ENCODE data around the gene MLX.
A peak's percentile ranks its signal among the peaks of the same experiment; 100 is the strongest.

The MLX gene

DNA sequence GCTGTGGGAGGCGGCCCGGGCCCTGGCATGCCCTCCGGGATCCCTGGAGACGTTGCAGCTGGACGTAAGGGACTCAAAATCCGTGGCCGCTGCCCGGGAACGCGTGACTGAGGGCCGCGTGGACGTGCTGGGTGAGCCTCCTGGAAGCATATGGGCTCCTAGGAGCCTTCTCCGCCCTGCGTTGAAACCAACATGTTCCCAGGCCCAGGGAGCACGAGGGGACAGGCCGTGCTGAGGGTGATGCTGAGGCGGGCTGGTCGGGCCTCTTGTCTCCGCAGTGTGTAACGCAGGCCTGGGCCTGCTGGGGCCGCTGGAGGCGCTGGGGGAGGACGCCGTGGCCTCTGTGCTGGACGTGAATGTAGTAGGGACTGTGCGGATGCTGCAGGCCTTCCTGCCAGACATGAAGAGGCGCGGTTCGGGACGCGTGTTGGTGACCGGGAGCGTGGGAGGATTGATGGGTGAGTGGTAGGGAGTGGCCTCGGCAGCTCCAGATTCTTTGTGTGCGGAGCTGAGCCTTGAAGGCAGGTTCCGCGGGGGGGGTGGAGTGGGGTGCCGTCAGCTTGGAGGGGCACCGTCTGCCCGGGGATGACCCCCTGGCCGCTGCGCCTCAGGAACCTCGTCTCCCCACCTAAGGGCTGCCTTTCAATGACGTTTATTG is 13.6 kb upstream of the MLX start:
- 88% methylated on average over 45 of the region's 45 CpGs for WGBS
- Histone ChIP-seq H3K4me3 (ENCODE audit: insufficient read depth in 1 of 2, low read depth in 1 of 2, low read length in 2 of 2) (peak overlapping the region in 1 of 2 experiments; percentile 95), H3K23ac (ENCODE audit: low read length in 2 of 2) (no peak overlapping the region), H3K9ac (ENCODE audit: low read length) (peak overlapping the region; percentile 97), H4K8ac (ENCODE audit: low read length) (peak overlapping the region; percentile 23), H3K36me3 (ENCODE audit: control insufficient read depth in 1 of 2, insufficient read depth in 2 of 2, low read depth in 1 of 2, low read length in 2 of 2) (peaks cover 3 to 15% of the 10 kb centered on the region in 2 experiments), H2AK5ac (ENCODE audit: low read length, severe bottlenecking) (no peak overlapping the region), H2BK12ac (ENCODE audit: low read length in 2 of 2) (no peak overlapping the region), H3K27me3 (ENCODE audit: control insufficient read depth in 1 of 2, insufficient read depth in 1 of 2, low read length in 2 of 2) (no peaks in the 10 kb centered on the region), H3K27ac (ENCODE audit: low read length, poor library complexity, severe bottlenecking) (no peak overlapping the region), H2BK5ac (ENCODE audit: low read depth, low read length, poor library complexity, severe bottlenecking) (no peak overlapping the region), H4K91ac (ENCODE audit: low read length) (peak overlapping the region; percentile 28), H2BK15ac (ENCODE audit: low read depth, poor library complexity, severe bottlenecking) (no peak overlapping the region), H3K14ac (ENCODE audit: low read length in 2 of 2) (no peak overlapping the region), H3K4me1 (ENCODE audit: control insufficient read depth, insufficient read depth, low read depth, low read length) (peaks cover 24% of the 10 kb centered on the region), H2AFZ (ENCODE audit: low read depth, low read length) (no peak overlapping the region), H3K9me3 (ENCODE audit: control insufficient read depth, low read length) (no peaks in the 10 kb centered on the region), H3K4me2 (ENCODE audit: low read length, poor library complexity, severe bottlenecking) (no peak overlapping the region), H3K79me1 (replicated peaks; ENCODE audit: low read length, poor library complexity, severe bottlenecking) (peaks cover 13% of the 10 kb centered on the region), H3K18ac (ENCODE audit: low read depth in 1 of 2, low read length in 2 of 2) (no peak overlapping the region), H2BK120ac (ENCODE audit: low read depth, low read length) (no peak overlapping the region), H3K4ac (ENCODE audit: low read depth in 1 of 2, low read length in 2 of 2) (peak overlapping the region in 1 of 2 experiments; percentile 36)
- peak; percentile 36 for DNase-seq

DNA sequence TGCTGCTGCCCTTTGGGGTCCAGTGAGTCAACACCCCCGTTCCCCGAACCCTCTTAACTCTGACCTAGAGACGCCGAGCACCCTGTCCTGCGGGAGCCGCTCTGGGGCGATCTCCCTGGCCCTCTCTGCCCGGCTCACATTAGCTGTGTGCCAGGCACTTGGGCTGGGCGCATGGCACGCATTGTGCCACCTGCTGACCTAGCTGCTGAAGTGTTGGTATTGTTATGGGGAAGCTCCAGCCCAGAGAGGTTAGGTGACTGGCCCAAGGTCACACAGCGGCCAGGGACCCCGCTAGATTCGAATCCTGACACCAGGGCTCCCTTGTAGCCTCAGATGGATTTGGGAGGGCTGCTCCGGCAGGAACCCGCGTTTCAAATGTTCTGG is 13.0 kb upstream of the MLX start:
- no peak for DNase-seq
- Histone ChIP-seq H3K36me3 (ENCODE audit: control insufficient read depth in 1 of 2, insufficient read depth in 2 of 2, low read depth in 1 of 2, low read length in 2 of 2) (peaks cover 3 to 15% of the 10 kb centered on the region in 2 experiments), H2AFZ (ENCODE audit: low read depth, low read length) (no peak overlapping the region), H3K27me3 (ENCODE audit: control insufficient read depth in 1 of 2, insufficient read depth in 1 of 2, low read length in 2 of 2) (no peaks in the 10 kb centered on the region), H3K4me3 (ENCODE audit: insufficient read depth in 1 of 2, low read depth in 1 of 2, low read length in 2 of 2) (peak overlapping the region; percentile 74 to 95), H2BK5ac (ENCODE audit: low read depth, low read length, poor library complexity, severe bottlenecking) (no peak overlapping the region), H3K4me2 (ENCODE audit: low read length, poor library complexity, severe bottlenecking) (peak overlapping the region; percentile 96), H4K8ac (ENCODE audit: low read length) (no peak overlapping the region), H3K79me1 (replicated peaks; ENCODE audit: low read length, poor library complexity, severe bottlenecking) (peaks cover 13% of the 10 kb centered on the region), H2BK120ac (ENCODE audit: low read depth, low read length) (peak overlapping the region; percentile 73), H3K27ac (ENCODE audit: low read length, poor library complexity, severe bottlenecking) (no peak overlapping the region), H2BK15ac (ENCODE audit: low read depth, poor library complexity, severe bottlenecking) (peak overlapping the region; percentile 86), H4K91ac (ENCODE audit: low read length) (peak overlapping the region; percentile 87), H3K9ac (ENCODE audit: low read length) (peak overlapping the region; percentile 97), H3K14ac (ENCODE audit: low read length in 2 of 2) (peak overlapping the region in 1 of 2 experiments; percentile 29), H3K23ac (ENCODE audit: low read length in 2 of 2) (no peak overlapping the region), H2BK12ac (ENCODE audit: low read length in 2 of 2) (peak overlapping the region in 1 of 2 experiments; percentile 12), H3K18ac (ENCODE audit: low read depth in 1 of 2, low read length in 2 of 2) (peak overlapping the region; percentile 95 to 97), H3K4me1 (ENCODE audit: control insufficient read depth, insufficient read depth, low read depth, low read length) (peaks cover 20% of the 10 kb centered on the region), H3K4ac (ENCODE audit: low read depth in 1 of 2, low read length in 2 of 2) (peak overlapping the region; percentile 42 to 100), H3K9me3 (ENCODE audit: control insufficient read depth, low read length) (no peaks in the 10 kb centered on the region), H2AK5ac (ENCODE audit: low read length, severe bottlenecking) (no peak overlapping the region)
- WGBS = 67% methylated on average over 16 of the region's 16 CpGs

DNA sequence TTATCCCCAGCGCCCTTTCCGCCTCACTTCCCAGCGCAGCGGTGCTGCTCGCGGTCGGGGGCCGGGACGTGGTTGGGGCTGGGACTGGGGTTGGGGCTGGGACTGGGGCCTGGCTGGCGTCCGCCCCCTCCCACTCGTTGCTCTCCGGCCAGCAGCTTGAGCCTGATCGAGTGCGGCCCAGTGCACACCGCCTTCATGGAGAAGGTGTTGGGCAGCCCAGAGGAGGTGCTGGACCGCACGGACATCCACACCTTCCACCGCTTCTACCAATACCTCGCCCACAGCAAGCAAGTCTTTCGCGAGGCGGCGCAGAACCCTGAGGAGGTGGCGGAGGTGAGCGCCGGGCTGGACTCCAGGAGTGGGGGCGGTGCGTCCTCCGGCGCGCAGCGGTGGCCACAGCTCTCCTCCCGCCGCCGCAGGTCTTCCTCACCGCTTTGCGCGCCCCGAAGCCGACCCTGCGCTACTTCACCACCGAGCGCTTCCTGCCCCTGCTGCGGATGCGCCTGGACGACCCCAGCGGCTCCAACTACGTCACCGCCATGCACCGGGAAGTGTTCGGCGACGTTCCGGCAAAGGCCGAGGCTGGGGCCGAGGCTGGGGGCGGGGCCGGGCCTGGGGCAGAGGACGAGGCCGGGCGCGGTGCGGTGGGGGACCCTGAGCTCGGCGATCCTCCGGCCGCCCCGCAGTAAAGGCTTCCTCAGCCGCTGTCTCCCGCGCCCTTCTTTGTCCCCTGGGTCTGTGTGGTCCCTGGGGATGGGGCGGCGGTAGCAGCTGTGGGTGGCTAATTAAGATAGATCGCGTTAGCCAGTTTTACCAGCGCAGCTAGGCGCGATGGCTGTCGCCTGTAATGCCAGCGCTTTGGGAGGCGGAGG is 12.4 kb upstream of the MLX start:
- H4K91ac ChIP-seq (ENCODE audit: low read length) = peak overlapping the region; percentile 87
- peak overlapping the region; percentile 97 for H3K9ac ChIP-seq (ENCODE audit: low read length)
- no peaks in the 10 kb centered on the region for H3K27me3 ChIP-seq (ENCODE audit: control insufficient read depth in 1 of 2, insufficient read depth in 1 of 2, low read length in 2 of 2)
- H3K36me3 ChIP-seq (ENCODE audit: control insufficient read depth in 1 of 2, insufficient read depth in 2 of 2, low read depth in 1 of 2, low read length in 2 of 2) = peaks cover 3 to 15% of the 10 kb centered on the region in 2 experiments
- H2AFZ ChIP-seq (ENCODE audit: low read depth, low read length) = peak overlapping the region; percentile 72
- H3K4me3 ChIP-seq (ENCODE audit: insufficient read depth in 1 of 2, low read depth in 1 of 2, low read length in 2 of 2) = peak overlapping the region; percentile 74 to 95
- H3K4me1 ChIP-seq (ENCODE audit: control insufficient read depth, insufficient read depth, low read depth, low read length) = peaks cover 20% of the 10 kb centered on the region
- H2BK12ac ChIP-seq (ENCODE audit: low read length in 2 of 2) = no peak overlapping the region
- no peak overlapping the region for H2BK5ac ChIP-seq (ENCODE audit: low read depth, low read length, poor library complexity, severe bottlenecking)
- peaks cover 12% of the 10 kb centered on the region for H3K79me1 ChIP-seq (replicated peaks; ENCODE audit: low read length, poor library complexity, severe bottlenecking)
- H3K23ac ChIP-seq (ENCODE audit: low read length in 2 of 2) = peak overlapping the region in 1 of 2 experiments; percentile 91
- H3K27ac ChIP-seq (ENCODE audit: low read length, poor library complexity, severe bottlenecking) = peak overlapping the region; percentile 93
- peak overlapping the region; percentile 97 to 99 for H3K18ac ChIP-seq (ENCODE audit: low read depth in 1 of 2, low read length in 2 of 2)
- peak overlapping the region; percentile 73 for H2BK120ac ChIP-seq (ENCODE audit: low read depth, low read length)
- DNase-seq = peak; percentile 84
- H2AK5ac ChIP-seq (ENCODE audit: low read length, severe bottlenecking) = no peak overlapping the region
- 2% methylated on average over 59 of the region's 82 CpGs for WGBS
- H3K4ac ChIP-seq (ENCODE audit: low read depth in 1 of 2, low read length in 2 of 2) = peak overlapping the region; percentile 75 to 100
- H3K4me2 ChIP-seq (ENCODE audit: low read length, poor library complexity, severe bottlenecking) = peak overlapping the region; percentile 96
- peak overlapping the region in 1 of 2 experiments; percentile 85 for H3K14ac ChIP-seq (ENCODE audit: low read length in 2 of 2)
- H4K8ac ChIP-seq (ENCODE audit: low read length) = peak overlapping the region; percentile 93
- H3K9me3 ChIP-seq (ENCODE audit: control insufficient read depth, low read length) = no peaks in the 10 kb centered on the region
- peak overlapping the region; percentile 86 for H2BK15ac ChIP-seq (ENCODE audit: low read depth, poor library complexity, severe bottlenecking)
